OCI-LY7 (cell line): ENCODE measurements around the gene MERTK.

ENCODE experiments used
- EZH2phosphoT487 ChIP-seq: fragments of 200-600 bp; sonication (generic); IDR thresholded peaks from 2 replicates; pipeline ENCODE4 v1.6.1; 2018; ENCODE audit warnings: low read depth, borderline replicate concordance, mild to moderate bottlenecking, mixed run types, antibody characterized with exemption, low read length, moderate library complexity, mixed read lengths
- TF ChIP-seq, protein P1 (sequence below): fragments of 200-600 bp; sonication (generic); conservative IDR thresholded peaks from 2 replicates; pipeline ENCODE4 v1.5.1; 2014; ENCODE audit warnings: mild to moderate bottlenecking, antibody characterized with exemption, low read length, moderate library complexity, mixed read lengths

- TF ChIP-seq, protein P1, sequence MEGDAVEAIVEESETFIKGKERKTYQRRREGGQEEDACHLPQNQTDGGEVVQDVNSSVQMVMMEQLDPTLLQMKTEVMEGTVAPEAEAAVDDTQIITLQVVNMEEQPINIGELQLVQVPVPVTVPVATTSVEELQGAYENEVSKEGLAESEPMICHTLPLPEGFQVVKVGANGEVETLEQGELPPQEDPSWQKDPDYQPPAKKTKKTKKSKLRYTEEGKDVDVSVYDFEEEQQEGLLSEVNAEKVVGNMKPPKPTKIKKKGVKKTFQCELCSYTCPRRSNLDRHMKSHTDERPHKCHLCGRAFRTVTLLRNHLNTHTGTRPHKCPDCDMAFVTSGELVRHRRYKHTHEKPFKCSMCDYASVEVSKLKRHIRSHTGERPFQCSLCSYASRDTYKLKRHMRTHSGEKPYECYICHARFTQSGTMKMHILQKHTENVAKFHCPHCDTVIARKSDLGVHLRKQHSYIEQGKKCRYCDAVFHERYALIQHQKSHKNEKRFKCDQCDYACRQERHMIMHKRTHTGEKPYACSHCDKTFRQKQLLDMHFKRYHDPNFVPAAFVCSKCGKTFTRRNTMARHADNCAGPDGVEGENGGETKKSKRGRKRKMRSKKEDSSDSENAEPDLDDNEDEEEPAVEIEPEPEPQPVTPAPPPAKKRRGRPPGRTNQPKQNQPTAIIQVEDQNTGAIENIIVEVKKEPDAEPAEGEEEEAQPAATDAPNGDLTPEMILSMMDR: no peak
- no peak for TF ChIP-seq EZH2phosphoT487
Measured at GRCh38 chr2:111930875-111931274, 32.5 kb downstream of the MERTK start.
